ENCODE data around the gene FBRSL1.

- TF ChIP-seq JUND (IDR thresholded peaks at IDR 0.05; ENCODE audit: low read length) (no peak), CTCF (IDR thresholded peaks at IDR 0.05; ENCODE audit: control extremely low read depth in 1 of 3, insufficient read depth in 1 of 3, low read depth in 1 of 3, low read length in 3 of 3) (no peak), EZH2 (IDR thresholded peaks at IDR 0.05; ENCODE audit: low read depth, low read length, severe bottlenecking) (no peak), POLR2AphosphoS5 (IDR thresholded peaks at IDR 0.05; ENCODE audit: low read depth, low read length) (no peak), CHD2 (IDR thresholded peaks at IDR 0.05; ENCODE audit: low read length) (no peak), POLR2A (IDR thresholded peaks at IDR 0.05; ENCODE audit: control extremely low read depth in 1 of 2, low read depth in 2 of 2, low read length in 2 of 2) (no peak), CBX8 (IDR thresholded peaks at IDR 0.05; ENCODE audit: borderline replicate concordance, low read depth, low read length) (no peak), RXRA (IDR thresholded peaks at IDR 0.05; ENCODE audit: insufficient read depth, low read depth, low read length) (no peak), MAX (IDR thresholded peaks at IDR 0.05) (no peak), KDM1A (IDR thresholded peaks at IDR 0.05; ENCODE audit: borderline replicate concordance, low read length) (no peak)
These were observed 1.2 kb downstream of the FBRSL1 start for GRCh38 chr12:132491138-132491663.
